ENCODE results near the gene HCFC1R1.

The HCFC1R1 gene

GRCh38 chr16:3017344-3017743 is 6.4 kb downstream of the HCFC1R1 start:
- Histone ChIP-seq H2AFZ (no peak overlapping the region), H3K79me2 (no peaks in the 10 kb centered on the region), H3K27me3 (ENCODE audit: control insufficient read depth, insufficient read depth, low read length) (no peaks in the 10 kb centered on the region), H3K27ac (no peak overlapping the region), H3K4me2 (ENCODE audit: low read length) (no peak overlapping the region), H3K4me3 (ENCODE audit: low read depth, low read length) (no peak overlapping the region), H3K36me3 (ENCODE audit: control insufficient read depth, insufficient read depth, low read length) (no peaks in the 10 kb centered on the region), H3K9me3 (ENCODE audit: control insufficient read depth, low read length) (no peaks in the 10 kb centered on the region), H3K4me1 (peaks cover 21% of the 10 kb centered on the region), H3K9ac (no peak overlapping the region)
- TF ChIP-seq, protein P1, sequence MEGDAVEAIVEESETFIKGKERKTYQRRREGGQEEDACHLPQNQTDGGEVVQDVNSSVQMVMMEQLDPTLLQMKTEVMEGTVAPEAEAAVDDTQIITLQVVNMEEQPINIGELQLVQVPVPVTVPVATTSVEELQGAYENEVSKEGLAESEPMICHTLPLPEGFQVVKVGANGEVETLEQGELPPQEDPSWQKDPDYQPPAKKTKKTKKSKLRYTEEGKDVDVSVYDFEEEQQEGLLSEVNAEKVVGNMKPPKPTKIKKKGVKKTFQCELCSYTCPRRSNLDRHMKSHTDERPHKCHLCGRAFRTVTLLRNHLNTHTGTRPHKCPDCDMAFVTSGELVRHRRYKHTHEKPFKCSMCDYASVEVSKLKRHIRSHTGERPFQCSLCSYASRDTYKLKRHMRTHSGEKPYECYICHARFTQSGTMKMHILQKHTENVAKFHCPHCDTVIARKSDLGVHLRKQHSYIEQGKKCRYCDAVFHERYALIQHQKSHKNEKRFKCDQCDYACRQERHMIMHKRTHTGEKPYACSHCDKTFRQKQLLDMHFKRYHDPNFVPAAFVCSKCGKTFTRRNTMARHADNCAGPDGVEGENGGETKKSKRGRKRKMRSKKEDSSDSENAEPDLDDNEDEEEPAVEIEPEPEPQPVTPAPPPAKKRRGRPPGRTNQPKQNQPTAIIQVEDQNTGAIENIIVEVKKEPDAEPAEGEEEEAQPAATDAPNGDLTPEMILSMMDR (IDR thresholded peaks at IDR 0.05): no peak

GRCh38 chr16:3015865-3016521 is 7.7 kb downstream of the HCFC1R1 start:
- no peak overlapping the region for H2AFZ ChIP-seq
- TF ChIP-seq, protein P1 (IDR thresholded peaks at IDR 0.05): no peak
- H3K36me3 ChIP-seq (ENCODE audit: control insufficient read depth, insufficient read depth, low read length): no peaks in the 10 kb centered on the region
- peaks cover 23% of the 10 kb centered on the region for H3K4me1 ChIP-seq
- no peaks in the 10 kb centered on the region for H3K27me3 ChIP-seq (ENCODE audit: control insufficient read depth, insufficient read depth, low read length)
- H3K27ac ChIP-seq: no peak overlapping the region
- peaks cover 3% of the 10 kb centered on the region for H3K79me2 ChIP-seq
- no peak overlapping the region for H3K4me2 ChIP-seq (ENCODE audit: low read length)
- H3K4me3 ChIP-seq (ENCODE audit: low read depth, low read length): no peak overlapping the region
- H3K9ac ChIP-seq: no peak overlapping the region
- no peaks in the 10 kb centered on the region for H3K9me3 ChIP-seq (ENCODE audit: control insufficient read depth, low read length)

DNA sequence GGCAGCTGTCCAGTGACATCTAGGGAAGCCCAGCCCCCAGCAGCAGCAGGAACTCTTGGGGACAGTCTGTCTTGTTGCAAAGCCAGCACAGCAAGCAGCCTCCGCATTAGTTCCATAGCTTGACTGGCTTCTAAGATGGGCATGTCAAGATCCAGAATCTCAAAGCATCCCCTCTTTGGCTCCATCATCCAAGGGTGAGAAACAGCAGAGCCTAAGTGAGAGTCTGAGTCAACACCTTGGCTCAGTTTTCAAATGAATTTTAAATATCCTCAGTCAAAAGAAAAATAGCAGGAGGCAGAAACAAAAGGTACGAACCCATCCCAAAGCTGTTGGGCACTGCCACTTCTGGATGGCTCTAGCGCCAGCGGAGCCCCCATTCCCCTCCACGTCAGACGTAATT is 8.8 kb downstream of the HCFC1R1 start:
- H3K36me3 ChIP-seq (ENCODE audit: control insufficient read depth, insufficient read depth, low read length): no peaks in the 10 kb centered on the region
- no peak overlapping the region for H3K4me2 ChIP-seq (ENCODE audit: low read length)
- H3K27ac ChIP-seq: no peak overlapping the region
- TF ChIP-seq, protein P1 (IDR thresholded peaks at IDR 0.05): no peak
- H3K4me1 ChIP-seq: peaks cover 31% of the 10 kb centered on the region
- no peak overlapping the region for H2AFZ ChIP-seq
- no peaks in the 10 kb centered on the region for H3K27me3 ChIP-seq (ENCODE audit: control insufficient read depth, insufficient read depth, low read length)
- no peaks in the 10 kb centered on the region for H3K9me3 ChIP-seq (ENCODE audit: control insufficient read depth, low read length)
- no peak overlapping the region for H3K4me3 ChIP-seq (ENCODE audit: low read depth, low read length)
- no peak overlapping the region for H3K9ac ChIP-seq
- peaks cover 3% of the 10 kb centered on the region for H3K79me2 ChIP-seq

DNA sequence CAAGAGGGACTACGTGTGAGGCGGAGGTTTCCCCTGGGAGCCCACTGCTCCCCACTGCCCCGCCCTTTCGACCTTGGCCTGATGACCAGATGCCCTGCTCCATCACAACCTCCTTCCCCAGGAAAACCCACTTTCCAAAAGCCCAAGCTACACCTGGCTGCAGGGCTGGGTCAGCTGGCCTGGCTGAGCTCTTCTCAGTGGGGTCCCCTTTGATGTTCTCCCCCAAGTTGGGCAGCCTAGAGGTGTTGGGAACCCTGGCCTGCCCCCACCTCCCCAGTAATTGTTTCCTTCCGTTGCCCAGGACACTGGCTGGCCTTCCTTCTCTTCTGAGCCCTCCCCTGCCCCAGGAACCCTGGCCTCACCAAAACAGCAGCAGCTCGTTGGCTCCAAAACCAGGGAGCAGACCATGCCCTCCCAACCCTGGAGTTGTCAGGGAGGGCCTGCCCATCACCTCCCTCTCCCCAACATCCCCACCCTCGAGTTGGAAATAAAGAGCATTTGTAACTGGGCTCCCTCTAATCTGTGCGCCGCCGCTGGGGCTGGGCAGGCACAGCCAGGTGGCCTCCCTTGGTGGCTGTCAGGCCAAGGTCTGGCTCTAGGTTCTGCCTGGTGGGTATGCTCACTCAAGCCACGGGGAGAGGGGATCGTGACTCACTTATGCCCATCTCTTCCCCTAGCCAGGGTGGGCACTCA is 9.6 kb downstream of the HCFC1R1 start:
- H3K4me2 ChIP-seq (ENCODE audit: low read length): no peak overlapping the region
- TF ChIP-seq, protein P1 (IDR thresholded peaks at IDR 0.05): no peak
- H3K27me3 ChIP-seq (ENCODE audit: control insufficient read depth, insufficient read depth, low read length): no peaks in the 10 kb centered on the region
- H3K36me3 ChIP-seq (ENCODE audit: control insufficient read depth, insufficient read depth, low read length): no peaks in the 10 kb centered on the region
- no peak overlapping the region for H3K27ac ChIP-seq
- H3K4me3 ChIP-seq (ENCODE audit: low read depth, low read length): no peak overlapping the region
- peaks cover 3% of the 10 kb centered on the region for H3K79me2 ChIP-seq
- H2AFZ ChIP-seq: no peak overlapping the region
- peaks cover 38% of the 10 kb centered on the region for H3K4me1 ChIP-seq
- H3K9ac ChIP-seq: no peak overlapping the region
- H3K9me3 ChIP-seq (ENCODE audit: control insufficient read depth, low read length): no peaks in the 10 kb centered on the region
